ENCODE data around the gene KCP. TPM values are rescaled to one million over a fixed set of nuclear protein-coding genes. Genes with fewer than 3 reads are reported as not detected.

Gene KCP
- total RNA-seq, 2 donors from 2014 or later: 0.21 TPM; not detected in 1

DNA sequence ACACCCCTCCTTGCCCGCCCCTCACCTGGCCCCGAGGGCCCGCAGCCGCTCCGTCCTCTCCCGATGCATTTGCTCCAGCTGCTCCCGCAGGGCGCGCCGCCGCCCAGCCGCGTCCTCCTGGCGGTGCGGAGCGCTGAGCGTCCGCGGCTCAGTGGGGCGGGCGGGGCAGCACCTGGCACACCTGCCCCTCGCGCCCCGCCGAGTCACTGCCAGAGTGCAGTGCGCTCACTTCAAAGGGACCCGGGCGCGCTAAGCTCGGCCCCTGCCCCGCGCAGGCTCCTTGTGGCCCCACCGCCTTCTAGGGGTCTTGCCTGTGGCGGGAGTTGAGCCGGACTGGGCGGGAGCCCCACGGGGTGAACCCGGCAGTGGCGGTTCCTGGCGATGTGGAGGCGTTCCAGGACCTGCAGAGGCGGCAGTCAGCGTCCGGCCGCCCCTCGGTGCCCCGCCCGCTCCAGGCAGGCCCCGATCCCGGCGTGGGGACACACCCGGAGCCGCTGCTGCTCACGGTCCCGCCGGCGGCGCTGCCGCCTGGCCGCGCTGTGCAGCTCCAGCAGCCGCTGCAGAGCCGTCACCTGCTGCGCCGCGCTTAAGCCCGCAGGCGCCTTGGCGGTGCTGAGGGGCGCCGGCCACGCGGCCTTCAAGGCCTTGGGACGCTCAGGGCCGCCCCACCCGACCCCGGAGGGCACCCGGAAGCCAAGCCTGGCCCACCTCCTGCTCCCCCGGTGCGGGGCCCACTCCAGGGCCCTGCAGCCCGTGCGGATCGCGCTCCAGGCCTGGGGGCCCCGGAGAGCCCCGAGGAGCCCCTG is 41.2 kb downstream of the KCP start:
- H3K27me3 Mint-ChIP-seq (ENCODE audit: low read depth): peaks cover 10% of the 10 kb centered on the region
- DNase-seq: peak; percentile 64 to 74
- peak overlapping the region; percentile 58 to 67 for H3K4me3 Mint-ChIP-seq
- H3K27ac Mint-ChIP-seq: no peak overlapping the region
- peak; percentile 93 to 94 for ATAC-seq (replicated peaks in 1 of 2)
- H3K9me3 Mint-ChIP-seq: no peaks in the 10 kb centered on the region
- peaks cover 24% of the 10 kb centered on the region for H3K4me1 Mint-ChIP-seq (ENCODE audit: low read depth)
- no peaks in the 10 kb centered on the region for H3K36me3 Mint-ChIP-seq (ENCODE audit: insufficient read depth in 2 of 2)

DNA sequence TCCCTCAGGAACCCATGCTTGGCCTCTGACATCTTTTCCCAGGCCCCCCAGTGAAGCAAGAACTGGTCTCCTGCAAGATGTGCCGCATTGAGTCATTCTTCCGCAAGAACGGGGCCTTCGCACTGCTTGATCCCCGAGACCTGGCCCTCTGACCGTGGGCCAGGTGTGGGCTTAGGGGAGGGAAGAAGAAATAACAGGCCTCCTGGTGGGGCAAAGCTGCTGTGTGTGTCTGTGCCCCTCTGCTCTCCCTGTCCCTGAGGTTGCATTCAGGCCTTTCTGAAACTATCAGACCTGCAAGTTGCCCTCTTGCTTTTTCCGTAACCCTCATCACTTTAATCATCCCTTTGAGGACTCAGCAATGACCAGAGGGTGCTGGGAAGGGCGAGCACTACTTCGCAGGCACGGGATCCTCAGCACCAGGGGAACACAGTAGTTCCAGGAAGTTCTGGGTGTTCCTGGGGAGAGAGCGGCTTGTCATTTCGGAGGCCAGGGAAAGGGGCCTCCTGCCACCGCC is 41.8 kb downstream of the KCP start:
- peaks cover 29% of the 10 kb centered on the region for H3K4me1 Mint-ChIP-seq (ENCODE audit: low read depth)
- H3K27me3 Mint-ChIP-seq (ENCODE audit: low read depth): peaks cover 10% of the 10 kb centered on the region
- H3K4me3 Mint-ChIP-seq: peak overlapping the region in 1 of 2 donors; percentile 67
- DNase-seq (no peak), ATAC-seq (replicated peaks in 1 of 2) (no peak)
- H3K36me3 Mint-ChIP-seq (ENCODE audit: insufficient read depth in 2 of 2): no peaks in the 10 kb centered on the region
- H3K9me3 Mint-ChIP-seq: no peaks in the 10 kb centered on the region
- no peak overlapping the region for H3K27ac Mint-ChIP-seq

DNA sequence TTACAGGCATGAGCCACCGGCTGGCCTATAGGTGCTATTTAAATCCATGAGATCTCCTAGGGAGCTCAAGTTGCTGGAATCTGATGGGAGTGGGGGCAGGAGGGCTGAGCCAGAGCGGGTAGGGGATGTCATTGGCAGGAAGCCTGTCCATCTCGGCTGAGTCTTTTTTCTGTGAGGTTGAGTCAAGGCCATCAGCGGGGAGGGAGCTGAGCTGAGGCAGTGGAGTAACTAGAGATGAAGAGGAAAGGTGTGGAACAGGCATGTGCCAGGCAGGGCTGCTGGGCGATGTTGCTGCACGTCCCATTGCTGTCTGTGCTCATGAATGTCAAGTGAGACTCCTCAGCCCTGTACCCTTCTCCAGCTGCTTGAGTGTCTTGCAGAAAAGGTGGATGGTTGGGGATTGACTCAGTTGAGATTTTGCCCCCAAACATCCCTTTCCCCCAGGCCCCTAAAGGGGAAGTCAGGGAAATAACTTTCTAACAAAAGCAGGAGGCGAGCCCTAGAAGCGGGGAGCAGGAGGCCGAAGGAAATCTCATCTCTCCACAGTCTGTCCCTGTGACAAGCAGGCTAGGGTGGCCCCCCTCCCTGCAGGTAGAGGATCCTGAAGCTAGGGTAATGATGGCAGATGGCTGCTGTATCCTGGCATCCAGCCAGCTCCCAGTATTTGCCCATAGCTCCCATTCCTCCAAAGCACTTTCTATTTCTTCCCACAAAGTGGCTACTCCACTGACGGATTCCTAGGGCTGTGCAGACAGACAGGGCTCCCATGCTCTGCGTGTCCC is 42.5 kb downstream of the KCP start:
- Mint-ChIP-seq H3K36me3 (ENCODE audit: insufficient read depth in 2 of 2) (no peaks in the 10 kb centered on the region), H3K27ac (no peak overlapping the region), H3K27me3 (ENCODE audit: low read depth) (peaks cover 10% of the 10 kb centered on the region), H3K9me3 (no peaks in the 10 kb centered on the region), H3K4me3 (peak overlapping the region in 1 of 2 donors; percentile 67), H3K4me1 (ENCODE audit: low read depth) (peaks cover 35% of the 10 kb centered on the region)
- DNase-seq: no peak
- no peak for ATAC-seq (replicated peaks in 1 of 2)

DNA sequence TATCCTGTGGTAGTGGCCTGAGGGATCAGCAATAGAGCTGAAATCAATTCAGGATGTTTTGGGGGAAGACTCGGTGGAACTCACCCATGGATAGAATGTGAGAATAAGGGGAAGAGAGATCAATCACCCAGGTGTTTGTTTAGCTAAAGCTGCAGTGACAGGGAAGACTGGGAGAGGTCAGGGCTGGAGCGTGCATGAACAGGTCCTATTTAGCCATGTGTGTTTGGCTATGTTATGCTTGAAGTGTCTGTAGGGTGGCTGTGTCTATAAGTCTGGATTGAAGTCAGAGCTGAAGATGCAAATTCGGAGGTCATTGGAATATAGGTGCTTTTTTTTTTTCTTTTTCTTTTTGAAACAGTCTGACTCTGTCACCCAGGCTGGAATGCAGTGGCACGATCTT is 43.3 kb downstream of the KCP start:
- H3K4me1 Mint-ChIP-seq (ENCODE audit: low read depth): peaks cover 38% of the 10 kb centered on the region
- ATAC-seq (replicated peaks in 1 of 2): no peak
- no peaks in the 10 kb centered on the region for H3K9me3 Mint-ChIP-seq
- H3K27ac Mint-ChIP-seq: no peak overlapping the region
- H3K4me3 Mint-ChIP-seq: no peak overlapping the region
- H3K27me3 Mint-ChIP-seq (ENCODE audit: low read depth): peaks cover 10% of the 10 kb centered on the region
- H3K36me3 Mint-ChIP-seq (ENCODE audit: insufficient read depth in 2 of 2): peaks cover 2% of the 10 kb centered on the region in 2 donors
- no peak for DNase-seq

DNA sequence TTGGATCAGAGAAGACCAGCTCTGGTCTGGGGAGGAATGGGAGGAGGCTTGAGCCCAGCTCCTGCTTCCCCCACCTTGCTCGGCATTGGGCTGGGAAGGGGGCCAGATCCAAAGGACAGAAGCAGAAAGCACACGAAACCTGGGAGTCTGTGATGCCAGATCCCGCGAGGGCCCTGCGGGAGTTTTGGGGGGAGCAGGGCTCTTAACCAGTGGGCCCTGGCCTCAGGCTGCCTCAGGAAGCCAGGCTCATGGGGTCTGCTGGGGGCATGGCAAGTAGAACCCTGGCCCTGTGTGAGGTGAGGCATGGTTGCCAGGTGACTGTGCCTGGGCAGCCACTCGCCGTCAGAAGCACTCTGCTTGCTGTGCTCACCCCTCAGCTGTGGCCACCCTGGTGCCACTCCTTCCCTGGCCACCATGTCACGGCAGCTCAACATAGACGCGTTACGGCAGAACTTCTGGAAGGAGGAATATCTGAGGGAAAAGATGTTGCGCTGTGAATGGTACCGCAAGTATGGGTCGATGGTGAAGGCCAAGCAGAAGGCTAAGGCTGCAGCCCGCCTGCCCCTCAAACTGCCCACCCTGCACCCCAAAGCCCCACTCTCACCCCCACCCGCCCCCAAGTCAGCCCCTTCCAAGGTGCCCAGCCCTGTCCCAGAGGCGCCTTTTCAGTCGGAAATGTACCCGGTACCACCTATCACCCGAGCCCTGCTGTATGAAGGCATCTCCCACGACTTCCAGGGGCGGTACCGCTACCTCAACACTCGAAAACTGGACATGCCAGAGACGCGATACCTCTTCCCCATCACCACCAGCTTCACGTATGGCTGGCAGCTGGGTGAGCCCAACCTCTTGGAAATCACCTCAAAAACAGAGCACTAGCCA is 44.3 kb downstream of the KCP start:
- no peaks in the 10 kb centered on the region for H3K9me3 Mint-ChIP-seq
- no peak overlapping the region for H3K27ac Mint-ChIP-seq
- peaks cover 2% of the 10 kb centered on the region in 2 donors for H3K36me3 Mint-ChIP-seq (ENCODE audit: insufficient read depth in 2 of 2)
- no peak overlapping the region for H3K4me3 Mint-ChIP-seq
- DNase-seq (no peak), ATAC-seq (replicated peaks in 1 of 2) (no peak)
- peaks cover 10% of the 10 kb centered on the region for H3K27me3 Mint-ChIP-seq (ENCODE audit: low read depth)
- H3K4me1 Mint-ChIP-seq (ENCODE audit: low read depth): peaks cover 41% of the 10 kb centered on the region

DNA sequence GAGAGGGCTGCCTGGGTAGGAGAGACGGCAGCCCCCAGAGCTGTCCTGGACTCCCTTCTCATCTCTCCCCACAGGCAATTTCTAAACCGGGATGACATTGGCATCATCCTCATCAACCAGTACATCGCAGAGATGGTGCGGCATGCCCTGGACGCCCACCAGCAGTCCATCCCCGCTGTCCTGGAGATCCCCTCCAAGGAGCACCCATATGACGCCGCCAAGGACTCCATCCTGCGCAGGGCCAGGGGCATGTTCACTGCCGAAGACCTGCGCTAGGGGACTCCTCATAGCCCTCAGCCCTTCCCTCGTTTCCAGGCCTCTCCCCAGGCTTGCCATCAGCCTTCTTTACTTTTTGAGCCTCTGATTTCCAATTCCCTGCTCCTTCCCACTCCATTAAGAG is 45.2 kb downstream of the KCP start:
- Mint-ChIP-seq H3K4me1 (ENCODE audit: low read depth) (peaks cover 38% of the 10 kb centered on the region), H3K36me3 (ENCODE audit: insufficient read depth in 2 of 2) (peaks cover 2% of the 10 kb centered on the region in 2 donors), H3K27me3 (ENCODE audit: low read depth) (peaks cover 1% of the 10 kb centered on the region), H3K4me3 (no peak overlapping the region), H3K9me3 (no peaks in the 10 kb centered on the region), H3K27ac (no peak overlapping the region)
- no peak for ATAC-seq (replicated peaks in 1 of 2)
- DNase-seq: no peak

DNA sequence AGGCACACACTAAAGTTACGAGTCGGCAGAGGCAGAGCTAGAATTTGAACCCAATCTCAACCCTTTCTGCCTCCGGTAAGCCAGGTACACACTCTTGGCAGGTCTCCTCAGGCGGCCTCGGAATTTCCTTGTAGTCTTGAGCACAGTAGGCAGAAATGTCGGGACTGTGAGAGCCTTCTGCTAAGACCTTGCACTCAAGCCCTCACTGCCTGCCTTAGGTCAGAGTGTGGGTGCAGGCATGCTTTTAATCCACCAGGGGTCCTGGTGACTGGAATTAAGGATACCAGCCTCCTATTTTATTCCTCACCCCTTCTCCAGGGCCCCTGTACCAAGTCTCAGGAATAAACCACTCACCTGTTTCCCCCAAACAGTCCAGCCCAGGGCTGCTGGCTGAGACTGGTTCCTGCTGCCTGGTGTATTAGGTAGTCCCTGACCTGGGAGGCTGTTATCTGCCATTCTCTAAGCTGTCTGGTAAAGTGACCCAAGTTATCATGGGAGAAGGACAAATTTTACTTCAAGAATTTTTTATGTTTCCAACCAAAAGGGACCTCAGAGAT is 47.0 kb downstream of the KCP start:
- Mint-ChIP-seq H3K9me3 (no peaks in the 10 kb centered on the region), H3K27ac (peak overlapping the region; percentile 31), H3K27me3 (ENCODE audit: low read depth) (no peaks in the 10 kb centered on the region), H3K36me3 (ENCODE audit: insufficient read depth in 2 of 2) (peaks cover 2% of the 10 kb centered on the region in 2 donors), H3K4me3 (peak overlapping the region; percentile 92 to 95), H3K4me1 (ENCODE audit: low read depth) (peaks cover 33% of the 10 kb centered on the region)
- ATAC-seq (replicated peaks in 1 of 2) (peak; percentile 47 to 51), DNase-seq (peak; percentile 53 to 64)

DNA sequence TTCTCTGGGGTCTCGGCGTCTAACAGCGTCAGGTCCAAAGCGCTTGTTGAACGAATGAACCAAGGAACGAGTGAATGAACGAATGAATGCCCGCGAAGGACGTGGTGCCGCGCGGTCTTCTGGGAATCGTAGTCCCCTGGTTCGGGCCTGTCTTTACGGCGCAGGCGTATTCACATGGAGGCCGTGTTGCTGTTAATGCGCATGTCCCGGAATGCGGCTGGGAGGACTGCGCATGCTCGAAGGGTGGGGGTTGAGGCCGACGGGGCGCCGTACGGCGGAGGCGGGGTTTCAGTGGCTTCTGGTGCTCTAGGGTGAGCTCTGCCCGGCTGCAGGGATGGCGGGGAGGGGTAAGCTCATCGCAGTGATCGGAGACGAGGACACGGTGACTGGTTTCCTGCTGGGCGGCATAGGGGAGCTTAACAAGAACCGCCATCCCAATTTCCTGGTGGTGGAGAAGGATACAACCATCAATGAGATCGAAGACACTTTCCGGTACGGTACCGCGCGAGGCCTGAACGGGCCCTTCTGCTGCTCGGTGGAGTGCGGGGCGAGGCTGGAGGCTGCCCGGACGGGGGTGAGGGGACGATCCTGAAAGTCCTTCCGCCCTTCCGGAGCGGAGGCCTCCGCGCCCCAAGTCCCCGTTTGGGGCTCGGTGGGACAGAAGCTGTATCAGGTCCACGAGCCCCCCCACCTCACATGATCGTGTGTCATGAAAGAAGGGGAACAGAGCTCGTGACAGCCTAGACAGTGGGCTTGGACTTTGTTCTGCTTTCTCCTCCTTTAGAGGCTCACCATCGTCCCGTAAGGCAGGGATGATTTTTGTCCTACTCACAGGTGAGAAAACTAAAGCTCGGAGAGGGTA is 47.7 kb downstream of the KCP start, which contains the start of gene ATP6V1F:
Gene ATP6V1F (plus strand): TSS at position 286 of the 862 bp plus-strand sequence. CDS start 49 bp downstream, at position 335.
- DNase-seq (peak; percentile 99 to 100), ATAC-seq (replicated peaks in 1 of 2) (peak; percentile 94)
- Mint-ChIP-seq H3K27ac (peak within 1 kb of the TSS; percentile 91), H3K4me3 (peak within 1 kb of the TSS; percentile 92 to 95), H3K36me3 (ENCODE audit: insufficient read depth in 2 of 2) (peaks cover 2% of the 10 kb centered on the region in 2 donors), H3K27me3 (ENCODE audit: low read depth) (no peaks in the 10 kb centered on the region), H3K4me1 (ENCODE audit: low read depth) (peaks cover 33% of the 10 kb centered on the region), H3K9me3 (no peaks in the 10 kb centered on the region)

DNA sequence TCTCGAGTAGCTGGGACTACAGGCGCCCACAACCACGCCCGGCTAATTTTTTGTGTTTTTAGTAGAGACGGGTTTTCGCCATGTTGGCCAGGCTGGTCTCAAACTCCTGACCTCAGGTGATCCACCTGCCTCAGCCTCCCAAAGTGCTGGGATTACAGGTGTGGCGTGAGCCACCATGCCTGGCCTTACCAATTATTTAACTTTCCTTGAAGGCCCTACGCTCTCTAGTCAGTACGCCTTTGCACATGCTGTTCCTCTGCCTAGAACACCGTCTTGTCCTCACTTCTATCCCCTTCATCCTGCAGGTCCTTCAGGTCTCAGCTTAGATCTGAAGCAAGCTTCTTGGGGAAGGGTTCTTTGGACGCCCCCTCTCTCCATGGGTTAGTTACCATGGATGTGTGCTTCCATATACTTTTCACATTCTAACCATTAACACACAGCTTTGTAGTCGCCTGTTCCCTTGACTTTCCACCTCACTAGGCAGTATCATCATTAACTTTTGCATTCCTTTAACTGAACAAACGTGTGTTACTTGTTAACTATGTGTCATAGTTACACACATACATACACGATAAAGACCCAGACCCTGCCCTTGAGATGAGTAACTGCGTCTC is 48.4 kb downstream of the KCP start:
- no peaks in the 10 kb centered on the region for H3K9me3 Mint-ChIP-seq
- peaks cover 33% of the 10 kb centered on the region for H3K4me1 Mint-ChIP-seq (ENCODE audit: low read depth)
- DNase-seq (no peak), ATAC-seq (replicated peaks in 1 of 2) (no peak)
- no peaks in the 10 kb centered on the region for H3K27me3 Mint-ChIP-seq (ENCODE audit: low read depth)
- H3K36me3 Mint-ChIP-seq (ENCODE audit: insufficient read depth in 2 of 2): peaks cover 2% of the 10 kb centered on the region in 2 donors
- peak overlapping the region; percentile 92 to 95 for H3K4me3 Mint-ChIP-seq
- H3K27ac Mint-ChIP-seq: peak overlapping the region; percentile 91

DNA sequence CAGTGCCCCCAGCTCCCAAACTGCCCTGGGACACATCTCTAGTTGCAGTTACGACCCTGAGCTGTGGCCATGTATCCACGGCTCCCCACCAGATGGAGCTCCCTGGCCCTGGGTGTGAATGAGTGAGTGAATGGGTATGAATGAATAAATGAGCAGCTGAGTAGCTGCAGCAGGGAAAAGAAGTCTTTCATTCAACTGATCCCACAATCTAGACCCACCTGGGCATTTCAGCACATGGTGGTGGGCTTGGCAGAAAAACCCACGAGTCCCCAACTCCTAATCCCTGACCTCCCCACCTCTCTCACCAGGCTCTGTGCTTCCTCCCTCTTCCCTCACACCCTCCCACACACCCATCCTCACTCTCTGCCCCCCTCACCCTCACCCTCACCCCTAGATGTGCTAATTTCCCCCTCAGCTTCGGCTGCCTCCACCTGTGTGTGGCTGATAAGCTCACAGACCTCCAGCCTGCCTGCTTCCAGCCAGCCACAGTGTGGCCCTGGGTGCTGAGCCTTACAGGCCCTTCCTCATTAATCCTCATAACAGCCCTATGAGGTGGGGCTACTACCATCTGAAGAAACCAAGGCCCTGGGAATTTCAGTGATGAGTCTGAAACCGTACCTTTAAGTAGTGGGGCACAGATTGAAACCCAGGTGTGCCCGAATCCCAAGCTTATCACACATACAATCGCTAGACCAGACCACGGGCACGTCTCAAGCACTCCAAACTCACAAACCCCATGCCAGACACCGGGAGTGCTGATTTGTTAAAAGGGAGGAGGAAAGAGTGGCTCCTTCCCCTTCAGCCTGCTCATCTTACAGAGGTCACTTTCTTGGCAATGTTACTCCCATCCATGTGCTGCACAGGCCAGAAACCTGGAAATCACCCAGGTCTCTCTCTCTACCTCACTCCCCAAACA is 50.1 kb downstream of the KCP start:
- no peak overlapping the region for H3K4me3 Mint-ChIP-seq
- peaks cover 28% of the 10 kb centered on the region for H3K4me1 Mint-ChIP-seq (ENCODE audit: low read depth)
- H3K27me3 Mint-ChIP-seq (ENCODE audit: low read depth): no peaks in the 10 kb centered on the region
- ATAC-seq (replicated peaks in 1 of 2) (no peak), DNase-seq (no peak)
- no peak overlapping the region for H3K27ac Mint-ChIP-seq
- peaks cover 2% of the 10 kb centered on the region in 2 donors for H3K36me3 Mint-ChIP-seq (ENCODE audit: insufficient read depth in 2 of 2)
- no peaks in the 10 kb centered on the region for H3K9me3 Mint-ChIP-seq
